Embryonic facial prominence (tissue), 1 donor: ENCODE results near the gene PRKCH.
"Not testable (repeated sequence)": the region's sequence is repeated elsewhere in the genome, so short reads cannot be mapped to it uniquely, and the experiment has no call there.

Source experiments
- DNase-seq: peaks from one replicate; pipeline ENCODE4 v3.0.0-alpha.2; 2016; ENCODE audit errors: extremely low spot score

PRKCH gene

DNA sequence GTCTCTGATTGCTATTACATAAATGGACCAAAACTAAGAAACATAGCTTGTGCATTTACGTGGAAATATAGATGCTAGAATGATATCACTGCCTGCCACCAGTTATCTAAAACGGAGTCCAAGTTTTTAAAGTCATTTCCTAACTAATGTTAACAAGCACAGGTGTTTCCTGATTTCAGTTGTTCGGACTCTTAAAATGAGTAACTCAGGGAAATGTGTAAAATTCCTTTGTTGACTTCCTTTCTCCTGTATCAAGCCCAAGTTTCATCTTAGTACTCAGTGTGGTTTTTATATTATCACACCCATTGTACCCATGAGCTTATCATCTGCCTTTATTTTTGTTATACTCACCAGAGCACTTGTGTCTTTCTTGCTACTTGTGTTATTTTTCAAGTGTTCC lies 13.2 kb upstream of the PRKCH start:
- no peak for DNase-seq

DNA sequence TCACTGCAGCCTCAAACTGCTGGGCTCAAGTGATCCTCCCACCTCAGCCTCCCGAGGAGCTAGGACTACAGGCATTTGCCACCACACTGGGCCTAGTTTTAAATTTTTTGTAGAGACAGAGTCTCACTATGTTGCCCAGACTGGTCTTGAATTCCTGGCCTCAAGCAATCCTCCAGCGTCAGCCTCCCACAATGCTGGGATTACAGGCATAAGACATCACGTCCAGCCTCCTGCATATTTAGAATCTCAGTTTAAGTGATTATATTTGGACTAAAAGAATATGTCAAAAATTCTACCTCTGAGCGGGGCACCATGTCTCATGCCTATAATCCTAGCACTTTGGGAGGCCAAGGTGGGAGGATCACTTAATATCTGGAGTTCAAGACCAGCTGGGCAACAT lies 12.7 kb upstream of the PRKCH start:
- not testable (repeated sequence) for DNase-seq

- no peak for DNase-seq
Measured at GRCh38 chr14:61315313-61315712, 6.1 kb upstream of the PRKCH start.

- DNase-seq = no peak
Measured at GRCh38 chr14:61319086-61319485, 2.3 kb upstream of the PRKCH start.

DNA sequence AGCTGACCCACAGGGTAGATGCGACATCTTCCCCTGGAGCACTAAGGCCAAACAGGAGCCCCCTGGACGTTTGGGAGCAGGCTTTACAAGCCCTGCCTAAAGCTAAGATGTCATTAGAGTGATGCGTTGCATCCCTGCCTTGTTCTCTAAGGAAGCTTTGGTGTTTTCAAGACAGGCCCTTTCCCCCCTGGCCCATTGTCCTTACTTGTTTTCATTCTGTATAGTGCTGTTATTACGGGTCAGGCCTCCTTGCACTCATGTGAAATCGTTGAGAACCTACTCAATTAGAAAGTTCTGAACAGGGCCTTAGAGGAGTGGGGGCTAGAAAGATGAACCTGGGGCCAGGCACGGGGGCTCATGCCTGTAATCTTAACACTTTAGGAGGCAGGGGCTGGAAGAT lies 1.7 kb upstream of the PRKCH start:
- no peak for DNase-seq

DNA sequence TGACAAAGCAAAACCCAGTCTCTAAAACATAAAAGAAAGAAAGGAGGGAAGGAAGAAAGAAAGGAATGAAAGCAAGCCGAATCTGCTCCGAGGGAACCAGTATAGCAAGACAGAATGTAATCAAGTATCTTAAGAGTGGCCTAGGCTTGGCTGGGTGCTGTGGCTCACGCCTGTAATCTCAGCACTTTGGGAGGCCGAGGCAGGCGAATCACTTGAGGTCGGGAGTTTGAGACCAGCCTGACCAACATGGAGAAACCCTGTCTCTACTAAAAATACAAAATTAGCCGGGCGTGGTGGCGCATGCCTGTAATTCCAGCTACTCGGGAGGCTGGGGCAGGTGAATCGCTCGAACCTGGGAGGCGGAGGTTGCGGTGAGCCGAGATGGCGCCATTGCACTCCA lies 1.2 kb upstream of the PRKCH start:
- DNase-seq = not testable (repeated sequence)

- no peak for DNase-seq
Measured at GRCh38 chr14:61320806-61321384, 484 bp upstream of the PRKCH start.

- no peak for DNase-seq
Measured at GRCh38 chr14:61322011-61322798, 826 bp downstream of the PRKCH start.

GRCh38 chr14:61322799-61323290 lies 1.5 kb downstream of the PRKCH start:
- DNase-seq = peak; percentile 29

- no peak for DNase-seq
Measured at GRCh38 chr14:61323970-61324369, 2.6 kb downstream of the PRKCH start.

DNA sequence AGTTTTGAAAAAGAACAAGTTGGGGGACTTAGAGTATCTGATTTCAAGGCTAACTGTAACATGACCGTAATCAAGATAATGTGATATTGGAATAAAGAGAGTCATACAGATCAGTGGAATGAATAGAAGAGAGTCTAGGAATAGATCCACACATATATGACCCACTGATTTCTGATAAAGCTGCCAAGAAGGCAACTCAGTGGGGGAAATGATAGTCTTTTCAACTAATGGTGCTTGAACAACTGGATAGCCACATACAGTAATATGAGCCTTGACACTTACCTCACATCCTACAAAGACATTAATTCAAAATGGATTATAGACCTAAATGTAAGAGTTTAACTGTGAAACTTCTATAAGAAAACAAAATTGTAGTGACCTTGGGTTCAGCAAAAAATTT lies 3.8 kb downstream of the PRKCH start:
- no peak for DNase-seq

- no peak for DNase-seq
Measured at GRCh38 chr14:61326146-61326545, 4.8 kb downstream of the PRKCH start.

DNA sequence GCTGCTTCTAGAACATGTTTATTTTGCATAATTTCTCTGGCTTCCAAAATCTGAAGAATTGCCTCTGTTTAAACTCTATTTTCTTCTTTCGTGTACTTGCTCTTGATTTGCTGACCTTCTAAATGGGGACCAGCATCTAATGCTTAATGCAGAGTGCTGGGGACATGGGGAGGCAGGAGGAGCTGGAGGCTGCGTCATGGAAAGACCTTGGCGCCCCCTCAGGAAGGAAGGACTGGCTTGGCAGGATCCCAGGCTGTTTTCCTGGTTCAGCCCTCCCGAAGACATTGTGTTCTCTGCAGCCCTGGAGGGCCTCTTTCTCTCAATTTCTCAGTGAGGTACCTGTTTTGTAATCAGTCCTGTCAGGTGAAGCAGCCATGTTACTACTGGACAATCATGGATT lies 5.5 kb downstream of the PRKCH start:
- DNase-seq = no peak

GRCh38 chr14:61328626-61329262 lies 7.4 kb downstream of the PRKCH start:
- DNase-seq = no peak

DNA sequence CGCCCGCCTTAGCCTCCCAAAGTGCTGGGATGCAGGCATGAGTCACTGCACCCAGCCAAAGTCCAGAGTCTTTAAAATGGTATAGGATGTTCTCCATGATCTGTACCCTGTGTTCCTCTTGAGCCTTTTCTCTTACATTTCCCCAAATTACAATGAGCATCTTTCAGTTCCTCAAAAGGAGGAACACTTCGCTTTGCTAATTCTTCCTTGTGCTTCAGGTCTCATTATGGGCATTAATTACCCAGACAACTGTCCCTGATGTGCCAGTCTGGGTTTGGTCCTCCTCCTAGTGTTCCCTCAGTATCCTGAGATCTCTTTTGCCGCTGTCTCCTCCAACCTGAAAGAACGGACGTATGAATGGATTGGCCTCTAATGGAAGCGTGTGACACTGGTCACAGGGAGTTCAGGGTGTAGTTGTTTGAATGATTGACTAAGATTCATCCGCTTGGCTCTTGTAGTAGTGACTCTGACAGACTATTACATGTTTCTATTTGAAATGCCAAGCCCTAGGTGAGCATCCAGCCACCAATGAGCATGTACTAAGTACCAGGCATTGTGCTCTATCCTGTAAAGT lies 8.2 kb downstream of the PRKCH start:
- no peak for DNase-seq

DNA sequence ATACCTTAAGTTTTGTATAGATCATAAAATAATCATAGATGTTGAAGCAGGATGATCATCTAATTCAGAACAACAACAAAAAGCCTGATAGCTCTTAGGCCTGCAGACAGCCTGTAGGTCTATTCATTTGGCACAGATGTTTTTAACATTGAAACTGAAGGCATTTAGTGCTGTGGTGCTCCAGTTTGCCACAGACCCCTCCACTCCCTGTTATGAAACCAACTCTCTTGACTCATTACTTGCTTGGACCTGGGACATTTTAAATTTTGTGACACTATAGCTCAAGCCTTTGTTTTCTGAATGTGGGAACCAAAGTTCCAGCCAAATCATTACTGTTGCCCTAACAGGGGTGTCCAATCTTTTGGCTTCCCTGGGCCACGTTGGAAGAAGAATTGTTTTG lies 9.1 kb downstream of the PRKCH start:
- no peak for DNase-seq

GRCh38 chr14:61331992-61332657 lies 10.7 kb downstream of the PRKCH start:
- no peak for DNase-seq

GRCh38 chr14:61332658-61333029 lies 11.3 kb downstream of the PRKCH start:
- no peak for DNase-seq

DNA sequence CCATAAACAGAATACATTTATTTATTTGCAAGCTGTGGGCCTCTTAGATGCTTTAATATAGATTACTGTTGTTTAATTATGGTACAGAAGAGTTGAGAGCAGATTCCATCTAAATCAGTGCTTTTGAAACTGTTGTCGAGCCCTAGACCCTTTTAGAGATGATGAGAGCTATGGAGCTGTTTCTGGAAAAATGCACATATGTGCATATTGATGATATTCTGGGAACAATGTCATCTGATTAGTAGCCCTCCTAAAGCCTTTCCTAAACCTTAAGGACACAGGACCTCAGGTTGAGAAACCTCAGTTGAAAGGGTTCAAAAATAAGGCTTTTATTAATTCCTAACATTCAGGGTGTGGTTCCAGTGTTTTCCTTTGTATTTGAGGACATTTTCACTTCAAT lies 11.7 kb downstream of the PRKCH start:
- DNase-seq = no peak

DNA sequence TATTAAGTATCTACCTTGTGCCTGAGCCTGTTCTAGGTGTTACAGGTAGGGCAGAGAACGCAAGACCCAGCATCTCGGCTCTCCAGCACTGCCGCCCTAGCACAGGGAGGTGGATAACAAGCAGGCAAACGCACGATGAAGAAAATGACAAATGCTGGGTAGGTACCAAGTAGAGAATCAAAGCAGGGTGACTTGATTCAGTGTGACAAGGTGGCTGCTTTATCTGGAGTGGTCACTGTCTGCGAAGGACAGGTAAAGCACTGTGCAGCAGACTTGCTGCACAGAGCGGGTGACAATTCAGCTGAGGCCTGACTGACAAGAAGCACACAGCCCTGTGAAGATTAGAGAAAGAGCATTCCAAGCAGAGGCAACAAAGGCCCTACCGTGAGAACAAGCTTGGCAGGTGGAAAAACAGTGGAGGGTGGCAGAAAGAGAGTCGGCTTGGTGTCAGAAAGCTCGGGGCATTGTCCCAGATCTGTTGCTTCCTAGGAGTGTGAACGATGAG lies 12.9 kb downstream of the PRKCH start:
- no peak for DNase-seq

DNA sequence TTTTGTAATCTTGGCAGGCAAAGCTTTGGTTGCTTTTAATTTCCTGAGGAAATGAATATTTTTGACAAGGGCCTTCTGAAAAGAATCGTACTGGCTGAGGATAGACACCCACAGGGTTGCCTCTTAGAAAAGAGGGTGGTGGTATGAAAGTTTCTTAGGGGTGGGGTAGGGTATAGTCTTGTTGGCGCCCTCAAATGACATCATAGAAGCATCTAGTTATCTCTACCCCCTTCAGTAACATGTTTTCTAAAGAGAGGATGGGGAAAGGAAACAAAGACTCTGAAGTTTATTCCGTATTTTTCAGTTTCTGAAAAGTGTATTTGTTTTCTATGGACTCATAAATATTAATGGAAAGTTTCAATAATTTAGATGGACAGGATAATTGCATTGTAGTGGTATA lies 13.7 kb downstream of the PRKCH start:
- DNase-seq = no peak

DNA sequence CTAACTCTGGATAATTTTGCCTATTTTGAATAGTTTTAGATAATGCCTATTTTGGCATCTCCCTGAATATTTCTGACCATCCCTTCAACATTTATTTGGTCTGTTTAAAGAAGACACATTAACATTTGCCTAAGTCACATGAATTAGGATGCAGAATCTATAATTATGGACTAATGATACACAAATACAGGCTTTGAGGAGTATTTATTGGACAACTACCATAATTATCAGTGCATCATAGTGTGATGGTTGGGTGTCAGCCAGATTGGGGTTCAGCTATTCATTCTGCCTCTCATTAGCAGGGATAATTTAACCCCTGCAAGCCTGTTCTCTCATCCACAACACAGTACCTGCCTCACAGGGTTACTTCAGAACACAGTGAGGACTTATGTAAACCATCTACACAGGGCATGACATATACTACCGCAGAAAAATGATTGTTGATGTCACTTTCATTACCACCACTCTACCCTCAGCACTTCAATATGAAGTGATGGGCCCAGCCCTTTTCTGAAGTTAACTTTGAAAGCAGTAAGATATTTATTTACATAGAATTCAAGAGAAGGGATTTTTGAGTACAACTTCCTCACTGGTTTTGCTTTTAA lies 14.4 kb downstream of the PRKCH start:
- DNase-seq = no peak
